HEK293T (cell line): ENCODE data around the gene CALML6.

Experiments used
- CTCF ChIA-PET: fragments of 350-600 bp; formaldehyde crosslinking; extraction: SDS; loops from one replicate; lab custom pipeline; 2021; ENCODE audit warnings: antibody characterized with exemption, inconsistent platforms; lab: Yijun Ruan, JAX
- POLR2A ChIA-PET: fragments of 350-600 bp; formaldehyde crosslinking; extraction: SDS; loops from one replicate; lab custom pipeline; 2020; ENCODE audit warnings: antibody characterized with exemption, inconsistent platforms; lab: Yijun Ruan, JAX
- DNase-seq: peaks from one replicate; pipeline ENCODE4 v3.0.0; 2012; ENCODE audit warnings: mixed read lengths; ENCODE audit errors: extremely low spot score
- ARNT ChIP-seq: fragments of 450-650 bp; IDR thresholded peaks from 2 replicates; pipeline ENCODE4 v1.6.1; 2017; ENCODE audit warnings: mild to moderate bottlenecking
- BHLHE40 ChIP-seq: fragments of 450-650 bp; IDR thresholded peaks from 2 replicates; pipeline ENCODE4 v1.6.1; 2016; ENCODE audit warnings: mild to moderate bottlenecking, moderate library complexity, borderline replicate concordance
- CTBP1 ChIP-seq: fragments of 450-650 bp; IDR thresholded peaks from 2 replicates; pipeline ENCODE4 v1.6.1; 2016; ENCODE audit warnings: borderline replicate concordance
- ELF4 ChIP-seq: fragments of 450-650 bp; IDR thresholded peaks from 2 replicates; pipeline ENCODE4 v1.6.1; 2017; ENCODE audit warnings: antibody characterized with exemption
- FOXA1 ChIP-seq: fragments of 450-650 bp; IDR thresholded peaks from 2 replicates; pipeline ENCODE4 v1.6.1; 2016; ENCODE audit warnings: mild to moderate bottlenecking
- FOXK2 ChIP-seq: fragments of 450-650 bp; IDR thresholded peaks from 2 replicates; pipeline ENCODE4 v1.6.1; 2016; ENCODE audit warnings: mild to moderate bottlenecking
- FOXM1 ChIP-seq: fragments of 450-650 bp; IDR thresholded peaks from 2 replicates; pipeline ENCODE4 v1.6.1; 2017; ENCODE audit warnings: mild to moderate bottlenecking, borderline replicate concordance
- HDGF ChIP-seq: fragments of 450-650 bp; IDR thresholded peaks from 2 replicates; pipeline ENCODE4 v1.6.1; 2017; ENCODE audit warnings: antibody characterized with exemption, borderline replicate concordance
- L3MBTL2 ChIP-seq: fragments of 450-650 bp; conservative IDR thresholded peaks from 2 replicates; pipeline ENCODE4 v1.6.1; 2016; ENCODE audit warnings: mild to moderate bottlenecking
- LEF1 ChIP-seq: fragments of 450-650 bp; IDR thresholded peaks from 2 replicates; pipeline ENCODE4 v1.6.1; 2017; ENCODE audit warnings: mild to moderate bottlenecking, borderline replicate concordance
- NFRKB ChIP-seq: fragments of 450-650 bp; IDR thresholded peaks from 2 replicates; pipeline ENCODE4 v1.6.1; 2016; ENCODE audit warnings: mild to moderate bottlenecking, moderate library complexity
- SP1 ChIP-seq: fragments of 450-650 bp; IDR thresholded peaks from 2 replicates; pipeline ENCODE4 v1.6.1; 2017
- SUZ12 ChIP-seq: fragments of 450-650 bp; IDR thresholded peaks from 2 replicates; pipeline ENCODE4 v1.6.1; 2016; ENCODE audit warnings: mild to moderate bottlenecking
- TARDBP ChIP-seq: fragments of 450-650 bp; IDR thresholded peaks from 2 replicates; pipeline ENCODE4 v1.6.1; 2016
- ZNF384 ChIP-seq: fragments of 450-650 bp; IDR thresholded peaks from 2 replicates; pipeline ENCODE4 v1.6.1; 2016
- TF ChIP-seq, protein P1 (sequence below): fragments of 450-650 bp; IDR thresholded peaks from 2 replicates; pipeline ENCODE4 v1.6.1; 2016

CALML6 gene

DNA sequence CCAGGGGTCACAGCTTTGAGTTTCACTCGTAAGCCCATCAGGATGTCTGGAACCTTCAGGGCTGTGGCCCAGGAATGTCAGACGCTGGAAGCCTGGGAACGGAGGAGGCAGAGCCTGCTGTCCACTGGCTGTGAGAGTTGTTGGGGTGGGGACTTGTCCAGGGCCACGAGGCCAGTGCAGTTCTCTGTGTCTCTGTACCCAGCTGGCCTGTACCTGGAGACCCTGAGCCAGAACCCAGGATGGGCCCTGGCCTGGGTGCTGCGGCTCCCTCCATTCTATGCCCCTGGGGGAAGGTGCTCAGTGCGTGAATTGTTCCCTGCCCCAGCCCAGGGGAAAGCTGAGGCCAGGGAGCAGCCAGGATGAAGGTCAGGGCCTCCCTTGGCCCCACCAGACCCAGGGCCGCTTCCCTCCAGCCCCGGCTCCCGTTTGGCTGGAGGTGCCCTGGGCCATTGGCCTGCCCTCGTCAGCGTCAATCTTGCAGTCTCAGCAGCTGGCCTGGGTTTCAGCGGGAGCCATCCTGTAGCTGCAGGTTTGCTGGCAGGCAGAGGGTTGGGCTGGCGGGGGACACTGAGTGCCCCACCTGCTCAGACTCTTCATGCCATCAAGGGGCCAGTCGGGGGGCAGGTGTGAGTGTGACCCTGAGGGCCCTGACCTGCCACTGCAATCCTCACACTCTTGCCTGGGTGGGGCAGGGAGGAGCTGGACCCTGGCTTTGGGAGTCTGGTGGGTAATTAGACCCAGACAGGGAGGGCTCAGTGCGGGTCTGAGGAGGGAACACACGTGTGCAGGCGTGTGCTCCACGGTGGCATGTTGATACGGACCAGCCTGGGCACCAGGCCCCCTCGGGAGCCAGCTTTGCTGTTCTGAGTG is 724 bp upstream of the CALML6 start:
- CTCF ChIA-PET, result no interaction called here
- no peak for DNase-seq
- POLR2A ChIA-PET, result no interaction called here
- TF ChIP-seq ZNF384 (no peak), FOXK2 (no peak), HDGF (no peak), FOXA1 (no peak), ELF4 (no peak), NFRKB (no peak), BHLHE40 (no peak), TARDBP (no peak), FOXM1 (no peak), SP1 (no peak), SUZ12 (no peak), LEF1 (no peak), CTBP1 (no peak)
- TF ChIP-seq, protein P1, sequence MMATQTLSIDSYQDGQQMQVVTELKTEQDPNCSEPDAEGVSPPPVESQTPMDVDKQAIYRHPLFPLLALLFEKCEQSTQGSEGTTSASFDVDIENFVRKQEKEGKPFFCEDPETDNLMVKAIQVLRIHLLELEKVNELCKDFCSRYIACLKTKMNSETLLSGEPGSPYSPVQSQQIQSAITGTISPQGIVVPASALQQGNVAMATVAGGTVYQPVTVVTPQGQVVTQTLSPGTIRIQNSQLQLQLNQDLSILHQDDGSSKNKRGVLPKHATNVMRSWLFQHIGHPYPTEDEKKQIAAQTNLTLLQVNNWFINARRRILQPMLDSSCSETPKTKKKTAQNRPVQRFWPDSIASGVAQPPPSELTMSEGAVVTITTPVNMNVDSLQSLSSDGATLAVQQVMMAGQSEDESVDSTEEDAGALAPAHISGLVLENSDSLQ, result no peak

DNA sequence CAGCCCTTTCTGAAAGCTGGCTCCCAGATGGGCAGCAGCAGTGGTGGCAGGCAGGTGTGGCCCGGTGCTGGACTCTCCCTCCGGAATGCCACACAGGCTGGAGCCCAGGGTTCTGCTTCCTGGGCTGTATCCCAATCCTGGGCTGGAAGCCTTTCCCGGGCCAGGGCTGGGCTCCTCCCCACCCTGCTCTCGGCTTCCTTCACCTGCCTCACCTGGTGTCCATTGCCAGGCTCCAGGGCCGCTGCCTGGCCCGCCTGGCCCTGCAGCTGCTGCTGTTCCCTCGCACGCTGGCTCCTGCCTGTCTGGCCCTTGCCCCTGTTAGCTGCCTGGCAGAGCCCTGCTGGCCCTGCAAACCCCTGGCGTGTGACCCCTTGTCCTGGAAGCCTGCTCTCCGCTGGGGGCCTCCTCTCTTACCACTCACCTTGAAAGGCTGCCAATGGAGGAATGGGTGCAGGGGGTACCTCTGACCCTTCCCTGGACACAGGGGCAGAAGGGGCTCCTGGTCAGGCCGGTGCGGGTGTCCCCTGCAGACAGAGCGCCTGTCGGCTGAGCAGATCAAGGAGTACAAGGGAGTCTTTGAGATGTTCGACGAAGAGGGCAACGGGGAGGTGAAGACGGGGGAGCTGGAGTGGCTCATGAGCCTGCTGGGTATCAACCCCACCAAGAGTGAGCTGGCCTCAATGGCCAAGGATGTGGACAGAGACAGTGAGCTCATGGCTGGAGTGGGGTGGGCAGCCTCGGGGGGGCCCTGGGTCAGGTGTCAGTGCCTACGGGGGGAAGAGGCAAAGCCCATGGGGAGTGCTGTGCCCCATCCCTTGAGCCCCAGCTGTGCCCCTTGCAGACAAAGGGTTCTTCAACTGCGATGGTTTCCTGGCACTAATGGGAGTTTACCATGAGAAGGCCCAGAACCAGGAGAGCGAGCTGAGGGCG is 1.1 kb downstream of the CALML6 start:
- POLR2A ChIA-PET, result no interaction called here
- TF ChIP-seq FOXM1 (no peak), ZNF384 (no peak), HDGF (no peak), L3MBTL2 (no peak), ARNT (no peak), CTBP1 (no peak), FOXK2 (no peak), SUZ12 (no peak), NFRKB (no peak), ELF4 (no peak), TARDBP (no peak), BHLHE40 (no peak), LEF1 (no peak), FOXA1 (no peak), SP1 (no peak)
- TF ChIP-seq, protein P1, result no peak
- DNase-seq, result no peak
- CTCF ChIA-PET, result no interaction called here

DNA sequence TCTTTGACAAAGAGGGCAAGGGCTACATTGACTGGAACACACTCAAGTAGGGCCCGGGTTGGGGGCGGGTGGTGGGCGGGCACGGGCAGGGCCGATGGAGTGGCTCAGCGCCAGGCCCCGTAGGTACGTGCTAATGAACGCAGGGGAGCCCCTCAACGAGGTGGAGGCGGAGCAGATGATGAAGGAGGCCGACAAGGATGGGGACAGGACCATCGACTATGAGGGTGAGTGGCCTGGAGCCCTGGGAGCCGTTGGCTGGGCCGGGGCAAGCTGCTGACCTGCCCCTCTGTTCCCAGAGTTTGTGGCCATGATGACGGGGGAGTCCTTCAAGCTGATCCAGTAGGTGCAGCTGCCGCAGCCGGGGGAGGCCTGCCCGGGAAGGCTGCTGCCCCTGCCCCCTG is 1.8 kb downstream of the CALML6 start:
- TF ChIP-seq L3MBTL2 (no peak), ARNT (no peak), LEF1 (no peak), ZNF384 (no peak), FOXK2 (no peak), BHLHE40 (no peak), NFRKB (no peak), FOXA1 (no peak), ELF4 (no peak), FOXM1 (no peak), SUZ12 (no peak), TARDBP (no peak), SP1 (no peak)
- TF ChIP-seq, protein P1, result no peak
- ChIA-PET POLR2A (no interaction called here), CTCF (interaction anchor here (0.6 kb wide), 1 partner anchor 94 kb away, joined by 3 read pairs; no protein-coding TSS in a partner anchor)
- DNase-seq, result no peak

DNA sequence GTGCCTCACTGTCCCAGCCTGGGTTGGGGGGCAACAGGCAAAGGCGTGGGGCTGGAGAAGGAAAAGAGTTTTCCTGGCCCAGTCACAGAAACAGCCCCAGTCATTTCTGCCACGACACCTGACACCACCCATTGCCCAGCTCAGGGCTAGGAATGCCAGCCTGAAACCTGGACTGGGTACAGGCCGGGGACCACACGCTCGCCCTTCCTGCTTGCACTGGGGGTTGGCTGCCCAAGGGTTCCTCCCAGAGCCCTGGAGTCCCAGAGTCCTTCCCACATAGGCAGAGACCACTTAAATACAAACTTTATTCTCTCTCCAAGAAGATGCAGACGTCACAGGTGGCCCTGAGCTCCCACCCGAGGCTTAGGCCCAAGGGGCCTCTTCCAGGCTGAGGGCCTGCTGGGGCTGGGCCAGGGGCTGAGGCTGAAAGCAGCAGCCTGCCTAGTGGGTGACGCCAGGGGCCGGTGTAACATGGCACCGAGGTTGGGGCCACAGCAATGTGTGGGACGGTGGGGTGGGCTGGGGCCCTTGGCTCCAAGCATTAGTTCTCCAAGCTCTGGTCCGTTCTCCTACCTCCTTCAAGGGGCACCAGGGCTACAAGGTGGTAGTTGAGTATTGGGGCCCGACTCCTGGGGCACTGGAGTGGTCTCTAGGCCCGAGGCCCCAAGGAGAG is 2.4 kb downstream of the CALML6 start:
- no peak for DNase-seq
- ChIA-PET POLR2A (no interaction called here), CTCF (interaction anchor here (0.6 kb wide), 1 partner anchor 95 kb away, joined by 3 read pairs; no protein-coding TSS in a partner anchor)
- TF ChIP-seq SP1 (no peak), FOXM1 (no peak), ARNT (no peak), SUZ12 (no peak), HDGF (no peak), TARDBP (no peak), L3MBTL2 (no peak), FOXK2 (no peak), BHLHE40 (no peak), CTBP1 (no peak), LEF1 (no peak), NFRKB (no peak), ZNF384 (no peak), FOXA1 (no peak), ELF4 (no peak)
- TF ChIP-seq, protein P1, result no peak
